Pancreas (tissue), 10 donors: ENCODE results near the gene TCF7L1. TPM values are rescaled to one million over a fixed set of nuclear protein-coding genes. Genes with fewer than 3 reads are reported as not detected.

Experiments
- ATAC-seq, 4 donors: fragments of 200-7000 bp; cut with Tn5 transposase; one replicate each; pipeline versions ENCODE4 v1.8.0 to v1.9.1; 2020; ENCODE audit warnings: mild to moderate bottlenecking in 4 of 4, moderate library complexity in 4 of 4
- DNase-seq, 6 donors: peaks; one replicate each; pipeline ENCODE4 v3.0.0-alpha.2; 2020
- FAIRE-seq: peaks from 2 replicates; lab custom pipeline; 2012; peaks lifted over from hg19 to GRCh38; lab: Jason Lieb, UNC
- H3K27ac ChIP-seq, 4 donors: fragments of 200-600 bp; sonication (generic); 1 replicate in 3 of 4; 2 replicates in 1 of 4; pipeline versions ENCODE4 v1.5.0 to v1.8.0; 2020
- H3K27me3 ChIP-seq, 4 donors: fragments of 200-600 bp; one replicate each; pipeline ENCODE4 v1.8.0; 2021
- H3K36me3 ChIP-seq, 3 donors: fragments of 200-600 bp; sonication (generic) in 1 of 3; one replicate each; pipeline versions ENCODE4 v1.5.0 to v1.8.0; 2020 to 2021
- H3K4me1 ChIP-seq, 3 donors: fragments of 200-600 bp; one replicate each; pipeline ENCODE4 v1.8.0; 2021
- H3K4me3 ChIP-seq, 4 donors: fragments of 200-600 bp; sonication (generic) in 2 of 4; one replicate each; pipeline versions ENCODE4 v1.5.0 to v1.8.0; 2020 to 2021
- H3K9me3 ChIP-seq, 4 donors: fragments of 200-600 bp; one replicate each; pipeline ENCODE4 v1.8.0; 2021
- WGBS, 2 donors: extraction: QIAGEN DNeasy Blood & Tissue Kit; methylation state at CpG; one replicate each; pipeline ENCODE4 v1.1.7; 2013; 5-methylcytosine and 5-hydroxymethylcytosine counted together
- intact Hi-C, 3 donors: fragments of 100-400 bp; cut with DNase I; formaldehyde crosslinking; loops; one replicate each; pipeline versions ENCODE4 v1.11.1 to v1.14.2; 2022
- polyA plus RNA-seq, 2 donors: library from polyadenylated mRNA; stranded (reverse); fragments of 200-250 nt; gene quantifications; one replicate each; pipeline ENCODE4 v1.2.3, GENCODE V29; 2013
- total RNA-seq, 6 donors: library from RNA; stranded (reverse); fragmentation: NEBNext Ultra II Directional in 4 of 6; extraction: Animal tissue kit (Norgen Biotek cat#: 25700) in 4 of 6; gene quantifications; one replicate each; pipeline versions ENCODE4 v1.2.1 to v1.2.4, GENCODE V29; 2021 to 2023
- TF ChIP-seq, protein P1 (sequence below), 4 donors: fragments of 200-600 bp; sonication (generic) in 3 of 4; IDR thresholded peaks; one replicate each; pipeline versions ENCODE4 v1.5.0 to v1.8.0; 2021; ENCODE audit warnings: antibody characterized with exemption in 4 of 4
- donor health status: healthy with polysubstance abuse.
- donor health status: DM: no; HTN: no; CAD: no; lungs with moderate emphysema.
- donor health status: DM: no; HTN: no; CAD: no.
- donor health status: control.
- donor health status: control.
- donor health status: Bipolar disorder and iron deficiency.
- donor health status: DM: yes; HTN: yes; CAD: no.
- donor health status: DM: no; HTN: no; CAD: no.
- donor health status: DM: no; HTN: no; CAD: no.
- donor health status: DM: yes; HTN: yes; CAD: no.

Gene TCF7L1
- total and polyA plus RNA-seq, 8 donors = 1.1 to 4.0 (median 1.8) TPM

DNA sequence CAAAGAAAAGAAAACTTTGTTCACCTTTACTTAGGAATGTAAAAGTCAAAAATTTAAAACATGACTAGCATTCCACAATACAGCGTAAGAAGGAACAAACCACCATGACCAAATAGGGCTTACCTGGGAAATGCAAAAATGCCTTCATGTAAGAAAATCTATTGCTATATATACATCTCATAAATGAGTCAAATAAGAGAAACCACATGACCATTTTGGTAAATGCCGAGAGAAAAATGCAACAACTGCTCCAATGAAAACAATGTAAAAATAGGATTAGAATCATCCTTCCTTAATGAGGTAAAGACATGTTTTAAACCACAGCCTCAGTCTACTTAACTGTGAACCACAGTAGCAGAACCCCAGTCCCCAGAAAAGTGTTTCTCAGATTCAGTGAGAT lies 145.2 kb downstream of the TCF7L1 start:
- DNase-seq (no peak), ATAC-seq (no peak), FAIRE-seq (no peak)
- H3K4me3 ChIP-seq = no peak overlapping the region
- TF ChIP-seq, protein P1, sequence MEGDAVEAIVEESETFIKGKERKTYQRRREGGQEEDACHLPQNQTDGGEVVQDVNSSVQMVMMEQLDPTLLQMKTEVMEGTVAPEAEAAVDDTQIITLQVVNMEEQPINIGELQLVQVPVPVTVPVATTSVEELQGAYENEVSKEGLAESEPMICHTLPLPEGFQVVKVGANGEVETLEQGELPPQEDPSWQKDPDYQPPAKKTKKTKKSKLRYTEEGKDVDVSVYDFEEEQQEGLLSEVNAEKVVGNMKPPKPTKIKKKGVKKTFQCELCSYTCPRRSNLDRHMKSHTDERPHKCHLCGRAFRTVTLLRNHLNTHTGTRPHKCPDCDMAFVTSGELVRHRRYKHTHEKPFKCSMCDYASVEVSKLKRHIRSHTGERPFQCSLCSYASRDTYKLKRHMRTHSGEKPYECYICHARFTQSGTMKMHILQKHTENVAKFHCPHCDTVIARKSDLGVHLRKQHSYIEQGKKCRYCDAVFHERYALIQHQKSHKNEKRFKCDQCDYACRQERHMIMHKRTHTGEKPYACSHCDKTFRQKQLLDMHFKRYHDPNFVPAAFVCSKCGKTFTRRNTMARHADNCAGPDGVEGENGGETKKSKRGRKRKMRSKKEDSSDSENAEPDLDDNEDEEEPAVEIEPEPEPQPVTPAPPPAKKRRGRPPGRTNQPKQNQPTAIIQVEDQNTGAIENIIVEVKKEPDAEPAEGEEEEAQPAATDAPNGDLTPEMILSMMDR (IDR thresholded peaks at IDR 0.05) = no peak
- H3K9me3 ChIP-seq = no peaks in the 10 kb centered on the region
- no peak overlapping the region for H3K27ac ChIP-seq
- intact Hi-C loops = no loop called here
- WGBS, 2 donors = 81 to 85% methylated on average over 2 of the region's 2 CpGs
- H3K27me3 ChIP-seq = no peaks in the 10 kb centered on the region
- H3K36me3 ChIP-seq = no peaks in the 10 kb centered on the region
- no peaks in the 10 kb centered on the region for H3K4me1 ChIP-seq

DNA sequence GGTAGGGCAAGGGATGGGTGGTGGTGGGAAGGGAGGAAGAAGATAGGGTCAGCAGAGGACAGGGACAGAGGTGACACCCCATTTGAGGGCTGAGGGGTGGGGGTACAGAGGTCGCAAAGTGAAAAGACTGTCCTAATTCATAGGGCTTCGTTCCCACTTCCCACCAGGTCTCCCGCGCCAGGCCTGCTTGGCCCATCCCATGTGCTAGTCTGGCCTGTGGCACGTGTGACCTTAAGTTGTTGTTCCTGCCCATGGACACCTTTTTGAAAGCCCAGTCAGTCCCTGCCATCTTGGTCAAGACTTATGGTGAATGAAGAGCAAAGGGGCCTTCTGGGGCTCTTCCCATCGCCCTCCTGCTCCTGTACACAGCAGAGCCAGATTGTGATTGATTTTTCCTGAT lies 148.4 kb downstream of the TCF7L1 start:
- intact Hi-C loops = loop anchor here in 2 of 3 donors (10.0 kb wide), 2 partner anchors 147 to 217 kb away; partner anchors contain the start of gene TCF7L1 (in 1 of the 2)
- WGBS, 2 donors = 79 to 93% methylated on average over 6 of the region's 6 CpGs
- no peak overlapping the region for H3K27ac ChIP-seq
- H3K27me3 ChIP-seq = no peaks in the 10 kb centered on the region
- no peak overlapping the region for H3K4me3 ChIP-seq
- ATAC-seq (no peak), DNase-seq (no peak), FAIRE-seq (no peak)
- no peaks in the 10 kb centered on the region for H3K36me3 ChIP-seq
- TF ChIP-seq, protein P1 (IDR thresholded peaks at IDR 0.05) = no peak
- H3K9me3 ChIP-seq = no peaks in the 10 kb centered on the region
- no peaks in the 10 kb centered on the region for H3K4me1 ChIP-seq

DNA sequence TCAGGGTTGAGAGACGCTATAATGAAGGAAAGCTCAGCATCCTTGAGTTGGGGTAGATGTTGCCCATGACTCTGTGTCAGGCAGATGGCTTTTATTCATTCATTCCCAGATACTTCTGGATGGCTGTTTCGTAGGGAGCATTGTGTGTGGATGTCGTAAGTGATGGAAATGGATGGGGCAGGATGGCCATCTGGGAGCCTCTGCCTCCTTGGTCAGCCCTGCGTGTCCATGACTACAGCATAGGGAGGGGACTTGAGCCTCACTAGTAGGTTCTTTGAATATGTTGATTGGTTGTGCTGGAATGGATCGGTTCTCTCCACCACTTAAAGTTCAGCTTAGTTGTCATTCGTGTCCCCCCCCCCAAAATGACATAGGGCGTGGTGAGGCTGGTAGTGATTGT lies 149.7 kb downstream of the TCF7L1 start:
- Histone ChIP-seq H3K4me3 (no peak overlapping the region), H3K36me3 (no peaks in the 10 kb centered on the region), H3K4me1 (no peaks in the 10 kb centered on the region), H3K27me3 (no peaks in the 10 kb centered on the region), H3K9me3 (no peaks in the 10 kb centered on the region), H3K27ac (no peak overlapping the region)
- TF ChIP-seq, protein P1 (IDR thresholded peaks at IDR 0.05) = no peak
- DNase-seq (no peak), ATAC-seq (no peak), FAIRE-seq (no peak)
- intact Hi-C loops = loop anchor here in 2 of 3 donors (10.0 kb wide), 2 partner anchors 148 to 218 kb away; partner anchors contain the start of gene TCF7L1 (in 1 of the 2)
- WGBS, 2 donors = 92 to 96% methylated on average over 7 of the region's 7 CpGs

DNA sequence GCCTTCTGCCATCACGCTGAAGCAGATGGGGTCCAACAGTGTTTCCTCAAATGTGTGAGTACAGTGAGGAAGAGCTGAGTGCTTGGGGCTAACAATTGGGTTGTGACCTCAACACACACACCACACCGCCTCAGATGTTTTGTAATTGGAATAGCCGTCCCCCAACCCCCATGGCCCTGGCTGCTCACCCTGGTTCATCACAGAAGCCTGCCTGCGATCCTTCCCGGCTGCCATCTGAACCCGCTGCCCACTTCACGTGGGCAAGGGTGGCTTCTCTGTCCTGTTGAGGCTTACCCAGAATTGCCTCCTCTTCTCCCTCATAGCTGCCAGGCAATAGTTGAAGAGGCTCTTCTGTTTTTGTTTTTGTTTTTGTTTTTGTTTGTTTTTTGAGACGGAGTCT lies 150.4 kb downstream of the TCF7L1 start:
- TF ChIP-seq, protein P1 (IDR thresholded peaks at IDR 0.05) = no peak
- no peak overlapping the region for H3K4me3 ChIP-seq
- ATAC-seq = no peak
- 93 to 95% methylated on average over 8 of the region's 8 CpGs for WGBS, 2 donors
- no peaks in the 10 kb centered on the region for H3K4me1 ChIP-seq
- no peaks in the 10 kb centered on the region for H3K27me3 ChIP-seq
- H3K36me3 ChIP-seq = no peaks in the 10 kb centered on the region
- no peak for FAIRE-seq
- DNase-seq = no peak
- H3K9me3 ChIP-seq = no peaks in the 10 kb centered on the region
- no peak overlapping the region for H3K27ac ChIP-seq
- intact Hi-C loops = loop anchor here in 2 of 3 donors (10.0 kb wide), 2 partner anchors 149 to 219 kb away; partner anchors contain the start of gene TCF7L1 (in 1 of the 2)

DNA sequence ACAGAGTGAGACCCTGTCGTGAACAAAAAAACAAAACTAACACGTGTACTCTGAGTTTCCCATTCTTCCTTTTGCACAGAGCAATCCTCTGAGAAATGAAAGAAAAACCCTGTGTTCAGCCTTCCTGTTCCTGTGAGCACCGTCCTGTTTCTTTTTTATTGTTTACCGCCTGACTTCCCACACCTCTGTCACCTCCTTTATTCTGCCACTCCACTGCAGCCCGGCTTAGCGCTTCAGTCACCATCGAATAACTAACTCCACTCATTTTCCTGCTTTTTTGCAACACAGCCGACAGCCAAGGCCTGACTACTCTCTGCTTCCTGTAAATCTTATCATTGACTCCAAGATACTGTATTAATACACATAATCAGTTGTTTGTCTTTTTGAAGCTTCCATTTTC lies 153.7 kb downstream of the TCF7L1 start:
- no peak overlapping the region for H3K4me3 ChIP-seq
- no peaks in the 10 kb centered on the region for H3K4me1 ChIP-seq
- H3K27me3 ChIP-seq = no peaks in the 10 kb centered on the region
- no peak for ATAC-seq
- WGBS, 2 donors = 72 to 79% methylated on average over 8 of the region's 8 CpGs
- H3K36me3 ChIP-seq = no peaks in the 10 kb centered on the region
- TF ChIP-seq, protein P1 (IDR thresholded peaks at IDR 0.05) = no peak
- no peak for FAIRE-seq
- DNase-seq = no peak
- no peak overlapping the region for H3K27ac ChIP-seq
- H3K9me3 ChIP-seq = no peaks in the 10 kb centered on the region
- intact Hi-C loops = loop anchor here (5.0 to 10.0 kb wide), 3 partner anchors 152 to 225 kb away; partner anchors contain the start of gene TCF7L1 (in 1 of the 3)
